ENCODE results near the gene SLC30A10.
A peak's percentile ranks its signal among the peaks of the same experiment; 100 is the strongest.
"Not testable (repeated sequence)": the region's sequence is repeated elsewhere in the genome, so short reads cannot be mapped to it uniquely, and the experiment has no call there.

The SLC30A10 gene

GRCh38 chr1:219928791-219929118, 398 bp upstream of the SLC30A10 start:
- no peak for DNase-seq (ENCODE audit: low spot score)
- no peak for FAIRE-seq

- FAIRE-seq = no peak
- no peak for DNase-seq (ENCODE audit: low spot score)
Observed at GRCh38 chr1:219927298-219927955, 930 bp downstream of the SLC30A10 start.

GRCh38 chr1:219926363-219926998, 1.9 kb downstream of the SLC30A10 start:
- DNase-seq (ENCODE audit: low spot score) = no peak

GRCh38 chr1:219924342-219924741, 4.0 kb downstream of the SLC30A10 start:
- FAIRE-seq = no peak
- no peak for DNase-seq (ENCODE audit: low spot score)

More at GRCh38 chr1:219926363-219926998, 1.9 kb downstream of the SLC30A10 start:
- no peak for FAIRE-seq

GRCh38 chr1:219917851-219918466, 10.4 kb downstream of the SLC30A10 start:
- FAIRE-seq = peak; percentile 94
- DNase-seq (ENCODE audit: low spot score) = peak; percentile 90

GRCh38 chr1:219917281-219917680, 11.1 kb downstream of the SLC30A10 start:
- no peak for FAIRE-seq
- DNase-seq (ENCODE audit: low spot score) = no peak

- DNase-seq (ENCODE audit: low spot score) (no peak), FAIRE-seq (no peak)
Observed at GRCh38 chr1:219916257-219916656, 12.1 kb downstream of the SLC30A10 start.

- no peak for FAIRE-seq
- no peak for DNase-seq (ENCODE audit: low spot score)
Observed at GRCh38 chr1:219913005-219913770, 15.2 kb downstream of the SLC30A10 start.

- DNase-seq (ENCODE audit: low spot score) = no peak
- FAIRE-seq = no peak
Observed at GRCh38 chr1:219910716-219911115, 17.6 kb downstream of the SLC30A10 start.

- FAIRE-seq = no peak
- DNase-seq (ENCODE audit: low spot score) = no peak
Observed at GRCh38 chr1:219909476-219909875, 18.9 kb downstream of the SLC30A10 start.

GRCh38 chr1:219908170-219908569, 20.2 kb downstream of the SLC30A10 start:
- DNase-seq (ENCODE audit: low spot score) (no peak), FAIRE-seq (no peak)

GRCh38 chr1:219907772-219908070, 20.6 kb downstream of the SLC30A10 start:
- no peak for DNase-seq (ENCODE audit: low spot score)
- FAIRE-seq = no peak

- FAIRE-seq = no peak
- DNase-seq (ENCODE audit: low spot score) = no peak
Observed at GRCh38 chr1:219906924-219907771, 21.2 kb downstream of the SLC30A10 start.

- DNase-seq (ENCODE audit: low spot score); FAIRE-seq: not testable (repeated sequence)
Observed at GRCh38 chr1:219906565-219906923, 21.8 kb downstream of the SLC30A10 start.

GRCh38 chr1:219905524-219905923, 22.8 kb downstream of the SLC30A10 start:
- no peak for DNase-seq (ENCODE audit: low spot score)
- FAIRE-seq = no peak

GRCh38 chr1:219904934-219905333, 23.4 kb downstream of the SLC30A10 start:
- DNase-seq (ENCODE audit: low spot score) (no peak), FAIRE-seq (no peak)

- FAIRE-seq = no peak
- DNase-seq (ENCODE audit: low spot score) = no peak
Observed at GRCh38 chr1:219903353-219903871, 24.9 kb downstream of the SLC30A10 start.

GRCh38 chr1:219902951-219903350, 25.4 kb downstream of the SLC30A10 start:
- DNase-seq (ENCODE audit: low spot score) (no peak), FAIRE-seq (no peak)

- no peak for DNase-seq (ENCODE audit: low spot score)
- no peak for FAIRE-seq
Observed at GRCh38 chr1:219900882-219901281, 27.5 kb downstream of the SLC30A10 start.

GRCh38 chr1:219900201-219900600, 28.2 kb downstream of the SLC30A10 start:
- FAIRE-seq (no peak), DNase-seq (ENCODE audit: low spot score) (no peak)

- FAIRE-seq = no peak
- no peak for DNase-seq (ENCODE audit: low spot score)
Observed at GRCh38 chr1:219898375-219898774, 30.0 kb downstream of the SLC30A10 start.
